ENCODE measurements around the gene USP37. TPM values are rescaled to one million over a fixed set of nuclear protein-coding genes. Genes with fewer than 3 reads are reported as not detected.

USP37 gene, protein sequence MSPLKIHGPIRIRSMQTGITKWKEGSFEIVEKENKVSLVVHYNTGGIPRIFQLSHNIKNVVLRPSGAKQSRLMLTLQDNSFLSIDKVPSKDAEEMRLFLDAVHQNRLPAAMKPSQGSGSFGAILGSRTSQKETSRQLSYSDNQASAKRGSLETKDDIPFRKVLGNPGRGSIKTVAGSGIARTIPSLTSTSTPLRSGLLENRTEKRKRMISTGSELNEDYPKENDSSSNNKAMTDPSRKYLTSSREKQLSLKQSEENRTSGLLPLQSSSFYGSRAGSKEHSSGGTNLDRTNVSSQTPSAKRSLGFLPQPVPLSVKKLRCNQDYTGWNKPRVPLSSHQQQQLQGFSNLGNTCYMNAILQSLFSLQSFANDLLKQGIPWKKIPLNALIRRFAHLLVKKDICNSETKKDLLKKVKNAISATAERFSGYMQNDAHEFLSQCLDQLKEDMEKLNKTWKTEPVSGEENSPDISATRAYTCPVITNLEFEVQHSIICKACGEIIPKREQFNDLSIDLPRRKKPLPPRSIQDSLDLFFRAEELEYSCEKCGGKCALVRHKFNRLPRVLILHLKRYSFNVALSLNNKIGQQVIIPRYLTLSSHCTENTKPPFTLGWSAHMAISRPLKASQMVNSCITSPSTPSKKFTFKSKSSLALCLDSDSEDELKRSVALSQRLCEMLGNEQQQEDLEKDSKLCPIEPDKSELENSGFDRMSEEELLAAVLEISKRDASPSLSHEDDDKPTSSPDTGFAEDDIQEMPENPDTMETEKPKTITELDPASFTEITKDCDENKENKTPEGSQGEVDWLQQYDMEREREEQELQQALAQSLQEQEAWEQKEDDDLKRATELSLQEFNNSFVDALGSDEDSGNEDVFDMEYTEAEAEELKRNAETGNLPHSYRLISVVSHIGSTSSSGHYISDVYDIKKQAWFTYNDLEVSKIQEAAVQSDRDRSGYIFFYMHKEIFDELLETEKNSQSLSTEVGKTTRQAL
- total RNA-seq (2014; rRNA removed; shearing (Covaris generic)), result 30.2 and 34.9 TPM in 2 replicates

DNA sequence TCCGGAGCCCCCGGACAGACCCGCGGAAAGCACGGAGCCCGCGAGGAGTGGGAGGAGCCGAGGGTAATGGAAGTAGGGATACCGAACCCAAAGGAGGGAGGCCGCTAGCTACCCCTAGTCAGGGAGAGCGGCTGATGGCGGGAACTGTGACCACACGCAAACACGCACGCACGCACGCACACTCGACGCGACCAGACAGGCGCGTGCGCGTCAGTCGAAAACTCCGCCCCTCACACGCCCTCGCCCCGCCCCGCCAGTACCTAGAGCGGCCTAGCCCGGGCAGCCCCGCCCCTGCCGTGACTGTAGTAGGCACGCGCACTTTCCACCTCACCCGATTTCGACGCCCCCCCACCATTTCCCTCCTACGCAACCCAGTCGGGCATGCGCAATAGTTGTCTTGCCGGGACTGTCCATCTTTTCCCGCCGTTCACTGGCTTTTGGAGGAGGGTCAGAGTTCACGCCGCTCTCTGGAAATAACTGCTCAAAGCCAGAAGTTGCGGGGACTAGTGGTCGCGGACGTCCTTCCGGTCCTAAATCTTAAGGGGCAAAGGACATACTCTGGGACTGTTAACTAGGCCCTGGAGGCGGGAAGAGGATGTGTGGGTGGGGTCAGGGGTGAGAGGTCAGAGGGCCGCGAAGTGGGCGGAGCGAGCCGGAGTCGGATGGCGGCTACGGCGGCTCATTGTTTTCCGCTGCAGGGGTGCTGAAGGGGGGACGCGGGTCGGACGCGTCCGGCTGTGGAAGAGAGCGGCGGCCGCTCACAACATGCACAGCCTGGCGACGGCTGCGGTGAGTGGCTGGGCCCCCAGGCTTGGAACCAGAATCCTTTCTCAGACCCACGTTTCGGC is at the start of gene USP37, which contains the start of gene CNOT9:
Gene USP37, minus strand, starts transcription at position 162 of the 848 bp plus-strand sequence. CDS start 9,698 bp downstream, outside the sequence.
Gene CNOT9, plus strand, starts transcription at position 650 of the 848 bp plus-strand sequence. Its CDS starts 116 bp downstream, at position 766.
- peaks cover 16% of the 10 kb centered on the region for H3K4me1 ChIP-seq
- no peaks in the 10 kb centered on the region for H3K9me3 ChIP-seq (replicated peaks)

DNA sequence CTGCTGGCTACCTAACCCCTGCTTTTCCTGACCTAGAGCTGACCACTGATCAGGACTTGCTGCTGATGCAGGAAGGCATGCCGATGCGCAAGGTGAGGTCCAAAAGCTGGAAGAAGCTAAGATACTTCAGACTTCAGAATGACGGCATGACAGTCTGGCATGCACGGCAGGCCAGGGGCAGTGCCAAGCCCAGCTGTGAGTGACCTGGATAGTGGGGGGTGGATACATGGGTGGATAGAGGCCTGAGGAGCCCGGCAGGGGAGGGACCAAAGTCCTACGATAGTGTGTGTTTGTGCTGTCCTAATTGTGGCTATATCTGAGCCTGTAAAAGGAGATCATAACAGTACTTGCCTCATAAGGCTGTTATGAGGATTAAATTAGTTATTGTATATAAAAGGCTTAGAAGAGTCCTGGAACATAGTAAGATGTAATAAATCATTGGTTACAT is 47.7 kb upstream of the USP37 start:
- no peaks in the 10 kb centered on the region for H3K36me3 ChIP-seq
- no peak overlapping the region for H3K4me3 ChIP-seq
- no peaks in the 10 kb centered on the region for H3K4me1 ChIP-seq
- H3K27ac ChIP-seq, result no peak overlapping the region
- no peak for DNase-seq
- no peaks in the 10 kb centered on the region for H3K9me3 ChIP-seq (replicated peaks)
- H3K27me3 ChIP-seq, result no peaks in the 10 kb centered on the region

More for the DNA sequence above, at the start of gene USP37, which contains the start of gene CNOT9:
- DNase-seq, result peak; percentile 99
- Histone ChIP-seq H3K27ac (peak within 1 kb of the TSS; percentile 93), H3K36me3 (peaks cover 33% of the 10 kb centered on the region), H3K27me3 (no peaks in the 10 kb centered on the region), H3K4me3 (peak within 1 kb of the TSS; percentile 77)

DNA sequence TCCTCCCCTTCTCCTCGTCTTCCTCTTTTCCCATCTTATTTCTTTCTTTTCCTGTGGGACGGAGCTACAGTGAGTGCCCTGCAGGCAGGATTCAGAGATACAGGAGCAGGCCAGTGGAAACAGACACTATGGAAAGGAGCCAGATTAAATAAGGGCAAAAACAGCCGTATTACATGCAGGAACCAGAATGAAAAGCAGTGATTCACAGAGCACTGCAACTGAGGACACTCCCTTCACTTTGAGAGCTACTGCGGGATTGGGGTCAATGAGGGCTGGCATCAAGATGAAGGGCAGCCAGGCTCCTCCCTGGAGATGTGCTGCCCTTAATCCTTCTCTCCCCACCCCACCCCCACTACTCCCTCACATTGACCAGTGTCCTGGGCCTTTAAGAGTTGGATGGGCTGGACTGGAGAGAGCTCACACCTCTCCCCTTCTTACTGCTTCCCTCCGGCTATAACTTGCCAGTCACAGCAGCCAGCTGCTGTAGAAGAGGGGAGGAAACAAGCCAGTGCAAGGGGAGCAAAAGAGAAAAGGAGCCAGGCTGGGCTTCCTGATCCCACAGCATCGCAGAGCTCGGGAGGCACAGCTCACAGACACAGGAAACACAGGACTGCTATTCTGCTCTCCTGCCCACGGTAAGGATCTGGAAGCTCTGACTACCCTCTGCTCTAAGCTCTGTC is 39.4 kb upstream of the USP37 start, which contains the start of gene PLCD4:
Gene PLCD4, plus strand, starts transcription at position 464 of the 680 bp plus-strand sequence. CDS start 7,841 bp downstream, outside the sequence.
- no peaks in the 10 kb centered on the region for H3K9me3 ChIP-seq (replicated peaks)
- no peak within 1 kb of the TSS for H3K27ac ChIP-seq
- peak; percentile 74 to 88 for DNase-seq
- peaks cover 25% of the 10 kb centered on the region for H3K4me1 ChIP-seq
- no peaks in the 10 kb centered on the region for H3K27me3 ChIP-seq
- no peaks in the 10 kb centered on the region for H3K36me3 ChIP-seq
- H3K4me3 ChIP-seq, result peak within 1 kb of the TSS; percentile 18

DNA sequence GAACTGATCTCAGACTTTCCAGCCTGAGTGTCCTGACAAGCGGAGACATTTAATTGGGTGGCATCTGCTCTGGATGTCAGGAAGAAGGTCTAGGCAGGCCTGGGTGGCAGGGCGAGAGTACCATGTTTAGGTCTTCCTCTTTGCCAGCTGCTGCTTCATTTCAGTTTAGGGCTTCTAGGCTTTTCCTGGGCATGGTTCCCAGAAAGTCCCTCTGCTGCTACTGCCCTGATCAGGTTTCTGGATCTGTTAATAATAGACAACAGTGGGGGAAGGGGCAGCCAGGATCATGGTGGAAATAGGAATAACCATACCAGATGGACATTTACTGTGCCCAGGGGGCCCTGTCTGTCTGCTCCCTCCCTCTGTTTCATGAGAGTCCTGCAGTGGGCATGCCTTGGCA is 37.3 kb upstream of the USP37 start:
- H3K27ac ChIP-seq, result no peak overlapping the region
- peaks cover 25% of the 10 kb centered on the region for H3K4me1 ChIP-seq
- peak; percentile 64 to 86 for DNase-seq

DNA sequence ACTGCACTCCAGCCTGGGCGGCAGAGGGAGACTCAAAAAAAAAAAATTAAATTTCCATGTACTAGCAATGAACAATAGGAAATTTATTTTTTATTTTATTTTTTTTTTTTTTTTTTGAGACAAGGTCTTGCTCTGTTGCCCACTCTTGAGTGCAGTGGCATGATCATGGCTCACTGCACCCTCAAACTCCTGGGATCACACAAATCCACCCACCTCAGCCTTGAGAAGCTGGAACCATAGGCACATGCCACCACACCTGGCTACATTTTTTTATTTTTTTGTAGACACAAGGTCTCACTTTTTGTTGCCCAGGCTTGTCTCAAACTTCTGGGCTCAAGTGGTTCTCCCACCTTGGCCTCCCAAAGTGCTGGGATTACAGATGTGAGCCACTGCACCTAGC is 17.4 kb upstream of the USP37 start:
- no peaks in the 10 kb centered on the region for H3K4me1 ChIP-seq
- peaks cover 83% of the 10 kb centered on the region for H3K36me3 ChIP-seq
- H3K4me3 ChIP-seq, result no peak overlapping the region
- no peak for DNase-seq
- no peaks in the 10 kb centered on the region for H3K9me3 ChIP-seq (replicated peaks)
- H3K27ac ChIP-seq, result no peak overlapping the region
- no peaks in the 10 kb centered on the region for H3K27me3 ChIP-seq

More for the DNA sequence above, 37.3 kb upstream of the USP37 start:
- Histone ChIP-seq H3K36me3 (no peaks in the 10 kb centered on the region), H3K4me3 (no peak overlapping the region), H3K27me3 (no peaks in the 10 kb centered on the region), H3K9me3 (replicated peaks) (no peaks in the 10 kb centered on the region)

DNA sequence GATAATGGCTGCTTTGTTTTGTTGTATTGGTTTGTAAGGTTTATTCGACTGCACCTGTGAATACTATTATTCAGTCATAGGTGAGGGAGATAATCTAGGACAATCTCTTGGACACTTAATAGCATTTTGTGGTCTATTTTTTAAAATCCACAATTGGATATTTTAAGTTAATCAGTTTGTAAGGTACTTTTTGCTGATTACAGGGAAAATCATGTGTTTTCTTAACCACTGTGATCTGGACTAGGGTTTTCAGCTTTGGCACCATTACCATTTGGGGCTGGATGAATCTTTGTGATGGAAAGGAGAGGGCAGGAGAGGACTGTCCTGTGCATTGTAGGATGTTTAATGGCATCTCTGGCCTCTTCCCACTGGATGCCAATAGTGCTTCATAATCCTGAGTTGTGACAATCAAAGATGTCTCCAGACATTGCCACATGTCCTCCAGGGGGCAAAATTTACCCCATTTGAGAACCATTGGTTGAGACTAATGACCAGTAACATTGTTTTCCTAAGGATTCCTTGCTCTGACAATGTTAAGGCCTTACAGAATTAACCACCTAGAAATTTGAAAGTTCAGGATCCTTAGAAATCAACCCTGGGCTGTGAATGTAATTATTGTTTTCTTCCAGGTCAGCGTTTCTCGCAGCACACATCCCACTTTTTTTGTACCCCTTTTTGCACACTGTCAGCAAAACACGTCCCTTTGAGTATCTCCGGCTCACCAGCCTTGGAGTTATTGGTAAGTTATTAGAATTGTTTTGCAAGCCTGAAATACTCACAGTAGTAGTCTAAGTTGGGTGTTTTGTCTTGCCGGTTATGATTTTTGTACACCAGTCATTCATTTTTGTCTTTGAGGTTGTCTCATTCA is 16.1 kb upstream of the USP37 start:
- Histone ChIP-seq H3K27me3 (no peaks in the 10 kb centered on the region), H3K4me1 (no peaks in the 10 kb centered on the region), H3K4me3 (no peak overlapping the region), H3K36me3 (peaks cover 75% of the 10 kb centered on the region), H3K27ac (no peak overlapping the region), H3K9me3 (replicated peaks) (no peaks in the 10 kb centered on the region)
- no peak for DNase-seq

DNA sequence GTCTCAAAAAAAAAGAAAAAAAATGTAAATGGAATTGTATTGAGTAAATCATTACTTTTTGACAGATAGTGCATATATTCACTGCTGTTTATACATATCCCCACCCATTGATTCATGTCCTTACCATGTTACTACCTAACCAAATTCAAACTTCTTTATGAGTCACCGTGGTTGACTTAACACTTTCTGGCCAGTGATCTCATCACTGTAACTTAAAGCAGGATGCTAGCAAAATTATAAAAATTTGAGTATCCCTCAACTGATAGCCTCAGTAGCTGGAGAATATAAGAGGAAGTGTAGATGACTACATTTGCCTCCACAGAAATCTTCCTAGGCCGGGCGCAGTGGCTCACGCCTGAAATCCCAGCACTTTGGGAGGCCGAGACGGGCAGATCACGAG is 13.9 kb upstream of the USP37 start:
- Histone ChIP-seq H3K27ac (no peak overlapping the region), H3K4me3 (no peak overlapping the region), H3K36me3 (peaks cover 66% of the 10 kb centered on the region), H3K4me1 (no peaks in the 10 kb centered on the region), H3K9me3 (replicated peaks) (no peaks in the 10 kb centered on the region), H3K27me3 (no peaks in the 10 kb centered on the region)
- DNase-seq, result no peak

DNA sequence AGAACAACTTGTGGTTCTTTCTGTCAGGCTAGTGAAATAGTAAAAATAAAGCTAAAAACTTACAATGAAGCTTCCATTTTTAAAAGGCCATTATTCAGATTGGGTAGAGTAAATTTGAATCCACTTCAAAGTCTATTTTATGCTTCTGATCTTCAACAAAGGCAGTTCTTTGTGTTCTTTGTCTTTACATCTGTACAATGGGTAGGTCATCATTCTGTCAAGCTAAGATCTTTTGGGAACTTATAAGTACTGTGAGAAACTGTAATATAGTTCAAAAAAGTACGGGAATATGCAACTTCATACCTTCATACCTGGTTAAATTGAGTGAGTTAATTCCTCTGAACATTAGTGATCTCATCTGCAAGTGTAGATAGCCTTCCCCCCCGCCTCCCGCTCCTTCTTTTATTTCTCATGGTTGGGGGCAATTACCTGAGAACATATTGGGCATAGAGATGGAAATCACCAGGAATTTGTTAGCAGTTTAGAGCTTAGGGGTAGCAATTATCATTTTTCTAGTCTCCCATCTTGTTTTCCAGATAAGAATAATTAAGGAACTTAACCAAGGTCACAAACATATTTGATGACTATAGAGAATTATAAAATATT is 10.2 kb upstream of the USP37 start:
- H3K36me3 ChIP-seq, result peaks cover 59% of the 10 kb centered on the region
- no peak overlapping the region for H3K4me3 ChIP-seq
- no peak for DNase-seq
- H3K27ac ChIP-seq, result no peak overlapping the region
- H3K4me1 ChIP-seq, result no peaks in the 10 kb centered on the region
- no peaks in the 10 kb centered on the region for H3K9me3 ChIP-seq (replicated peaks)
- no peaks in the 10 kb centered on the region for H3K27me3 ChIP-seq

DNA sequence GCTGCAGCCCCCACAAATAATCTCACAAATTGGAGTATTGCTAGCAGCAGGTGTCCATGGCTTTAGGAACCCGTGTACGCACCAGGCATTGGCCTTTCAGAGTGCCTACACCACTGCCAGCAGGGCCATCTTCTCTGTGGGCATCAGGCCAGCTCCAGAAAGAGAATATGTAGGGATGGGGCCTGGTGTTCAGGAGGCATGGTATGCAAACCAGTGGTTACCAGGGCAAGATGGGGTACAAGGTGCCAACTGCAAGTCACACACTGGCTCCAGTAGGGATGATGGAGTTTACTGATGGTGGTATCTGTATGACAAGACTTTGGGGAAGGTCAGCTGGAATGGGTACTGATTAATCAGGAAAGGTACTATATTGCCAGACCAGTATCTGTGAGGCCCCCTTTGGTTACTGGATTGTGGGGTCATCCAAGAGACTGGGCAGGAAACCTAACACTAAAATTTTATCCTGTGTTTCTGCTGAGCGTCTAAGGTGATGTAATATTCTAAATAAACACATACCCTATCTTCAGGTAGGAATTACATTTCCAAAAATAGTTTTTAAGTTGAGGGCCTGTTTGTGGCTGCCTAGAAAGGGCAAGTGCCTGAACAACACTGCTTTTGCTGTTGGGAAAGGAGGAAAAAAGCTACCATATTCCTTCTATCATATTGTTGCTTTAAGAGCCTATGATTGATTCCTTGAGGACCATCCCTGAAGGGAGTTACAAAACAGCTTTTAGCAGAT is 9.5 kb upstream of the USP37 start:
- no peaks in the 10 kb centered on the region for H3K4me1 ChIP-seq
- no peak overlapping the region for H3K4me3 ChIP-seq
- H3K9me3 ChIP-seq (replicated peaks), result no peaks in the 10 kb centered on the region
- H3K27ac ChIP-seq, result no peak overlapping the region
- H3K27me3 ChIP-seq, result no peaks in the 10 kb centered on the region
- peaks cover 58% of the 10 kb centered on the region for H3K36me3 ChIP-seq
- no peak for DNase-seq

DNA sequence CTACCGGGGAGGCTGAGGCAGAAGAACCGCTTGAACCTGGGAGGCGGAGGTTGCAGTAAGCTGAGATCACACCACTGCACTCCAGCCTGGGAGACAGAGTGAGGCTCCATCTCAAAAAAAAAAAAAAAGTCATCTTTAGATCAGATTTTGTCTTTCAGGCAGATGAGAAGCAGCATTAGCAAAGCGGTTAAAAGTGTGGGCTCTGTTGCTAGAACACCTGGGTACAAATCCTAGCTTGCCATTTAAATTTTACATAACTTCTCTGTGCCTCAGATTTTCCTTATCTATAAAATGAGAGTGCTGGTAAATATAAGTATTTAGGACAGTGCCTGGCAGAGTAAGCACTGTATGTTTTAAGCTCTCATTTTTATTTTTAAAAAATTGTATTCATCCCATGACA is 8.7 kb upstream of the USP37 start:
- no peaks in the 10 kb centered on the region for H3K4me1 ChIP-seq
- H3K36me3 ChIP-seq, result peaks cover 59% of the 10 kb centered on the region

DNA sequence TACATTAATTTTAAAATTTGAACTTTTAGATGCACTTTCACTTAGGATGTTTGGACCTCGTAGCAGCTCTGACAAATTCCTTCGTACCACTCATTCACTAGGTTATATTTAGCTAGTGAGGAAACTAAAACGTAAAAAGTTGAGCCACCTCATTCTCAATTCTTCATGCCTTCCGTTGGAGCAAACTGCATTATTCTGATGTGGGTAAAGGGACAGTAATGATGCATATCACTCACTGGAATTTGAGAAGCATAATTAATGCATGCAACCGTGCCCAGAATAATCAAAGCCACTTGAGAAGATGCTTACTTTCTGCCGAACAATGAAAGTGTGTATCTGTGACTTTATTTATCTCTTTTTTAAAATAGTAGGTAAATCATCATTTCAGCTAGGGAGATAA is 2.7 kb upstream of the USP37 start:
- Histone ChIP-seq H3K36me3 (peaks cover 40% of the 10 kb centered on the region), H3K27me3 (no peaks in the 10 kb centered on the region), H3K4me3 (peak overlapping the region; percentile 77), H3K4me1 (peaks cover 16% of the 10 kb centered on the region), H3K27ac (peak overlapping the region; percentile 93; the same call in 1 of the 2 replicates), H3K9me3 (replicated peaks) (no peaks in the 10 kb centered on the region)
- peak in 1 of 2 experiments; percentile 6 for DNase-seq

More for the DNA sequence above, 8.7 kb upstream of the USP37 start:
- Histone ChIP-seq H3K4me3 (no peak overlapping the region), H3K9me3 (replicated peaks) (no peaks in the 10 kb centered on the region), H3K27me3 (no peaks in the 10 kb centered on the region), H3K27ac (no peak overlapping the region)
- no peak for DNase-seq
